Measurements from ENCODE around the gene SFTA2.
"Not testable (repeated sequence)": the region's sequence is repeated elsewhere in the genome, so short reads cannot be mapped to it uniquely, and the experiment has no call there.

The SFTA2 gene

GRCh38 chr6:30914076-30914853 lies 17.7 kb downstream of the SFTA2 start, which contains the start of gene VARS2:
Gene VARS2 (plus strand): TSS chr6:30914238. CDS start chr6:30914837, 599 bp downstream.
- in situ Hi-C loops (cut with MboI; ENCODE audit: low sequenced_read_pairs) = no loop called here

GRCh38 chr6:30913721-30914075 lies 18.3 kb downstream of the SFTA2 start:
- in situ Hi-C loops (cut with MboI; ENCODE audit: low sequenced_read_pairs) = no loop called here

GRCh38 chr6:30912746-30913520 lies 19.0 kb downstream of the SFTA2 start:
- in situ Hi-C loops (cut with MboI; ENCODE audit: low sequenced_read_pairs) = no loop called here

GRCh38 chr6:30910473-30910872 lies 21.5 kb downstream of the SFTA2 start:
- in situ Hi-C loops (cut with MboI; ENCODE audit: low sequenced_read_pairs) = not testable (repeated sequence)

GRCh38 chr6:30908700-30909099 lies 23.3 kb downstream of the SFTA2 start:
- in situ Hi-C loops (cut with MboI; ENCODE audit: low sequenced_read_pairs) = no loop called here

DNA sequence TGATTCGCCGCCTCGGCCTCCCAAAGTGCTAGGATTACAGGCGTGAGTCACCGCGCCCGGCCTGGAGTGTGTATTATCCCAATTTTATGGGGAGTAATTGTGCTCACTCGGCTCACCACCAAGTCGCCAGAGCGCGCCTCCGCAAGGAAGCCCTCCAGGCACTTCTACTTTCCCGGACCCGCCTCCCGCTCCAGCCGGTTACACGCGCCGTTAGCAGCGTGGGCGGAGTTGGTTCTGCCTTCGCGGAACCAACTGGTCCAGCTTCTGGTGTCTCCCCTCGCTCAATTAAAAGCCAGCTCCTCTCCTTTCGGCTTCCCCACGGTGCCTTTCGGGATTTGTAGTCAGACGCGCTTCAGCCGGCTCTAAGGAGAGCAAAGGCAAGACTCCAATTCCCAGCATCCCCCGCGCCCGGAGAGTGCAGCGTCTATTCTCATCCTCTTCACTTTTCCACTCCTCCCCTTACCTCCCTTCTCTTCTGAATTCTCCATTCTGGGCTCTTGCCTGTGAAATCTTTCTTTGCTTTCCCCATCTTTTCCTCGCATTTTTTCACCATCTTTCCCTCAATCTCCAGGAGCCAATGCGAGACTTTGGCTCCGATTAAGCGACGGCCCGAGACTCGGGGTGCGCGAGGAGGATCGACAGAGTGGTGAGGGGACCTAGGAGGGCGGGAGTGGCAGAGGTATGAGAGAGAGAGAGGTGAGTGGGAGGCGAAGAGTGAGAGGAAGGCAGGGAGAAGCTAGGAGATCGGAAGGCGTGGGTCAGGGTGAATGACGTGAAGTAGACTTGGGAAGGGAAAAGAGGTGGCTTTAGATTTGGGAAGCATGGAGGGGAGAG lies 24.0 kb downstream of the SFTA2 start, which contains the start of gene GTF2H4:
TSS of gene GTF2H4 (plus strand) at position 450 of the 834 bp plus-strand sequence.
- in situ Hi-C loops (cut with MboI; ENCODE audit: low sequenced_read_pairs) = no loop called here

GRCh38 chr6:30907290-30907757 lies 24.6 kb downstream of the SFTA2 start:
- in situ Hi-C loops (cut with MboI; ENCODE audit: low sequenced_read_pairs) = not testable (repeated sequence)

- in situ Hi-C loops (cut with MboI; ENCODE audit: low sequenced_read_pairs) = no loop called here
Observed at GRCh38 chr6:30903236-30903635, 28.7 kb downstream of the SFTA2 start.

DNA sequence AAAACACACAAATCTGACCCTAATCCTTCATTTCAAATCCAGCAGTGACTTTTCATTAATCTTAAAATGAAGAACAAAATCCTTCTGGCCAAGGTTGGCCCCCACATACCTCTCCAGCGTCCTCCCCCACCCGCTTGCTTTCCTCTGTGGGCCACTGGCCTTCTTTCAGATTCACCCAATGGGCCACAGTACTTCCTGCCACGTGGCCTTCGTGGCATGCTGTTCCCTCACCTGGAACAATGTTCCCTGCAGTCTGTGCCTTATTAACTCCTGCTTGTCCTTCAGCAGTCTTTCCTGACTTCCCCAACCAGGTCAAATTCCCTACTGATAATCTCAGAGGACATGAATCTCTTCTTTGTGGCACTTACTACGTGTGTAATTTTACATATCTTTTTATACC lies 29.3 kb downstream of the SFTA2 start:
- in situ Hi-C loops (cut with MboI; ENCODE audit: low sequenced_read_pairs) = no loop called here

DNA sequence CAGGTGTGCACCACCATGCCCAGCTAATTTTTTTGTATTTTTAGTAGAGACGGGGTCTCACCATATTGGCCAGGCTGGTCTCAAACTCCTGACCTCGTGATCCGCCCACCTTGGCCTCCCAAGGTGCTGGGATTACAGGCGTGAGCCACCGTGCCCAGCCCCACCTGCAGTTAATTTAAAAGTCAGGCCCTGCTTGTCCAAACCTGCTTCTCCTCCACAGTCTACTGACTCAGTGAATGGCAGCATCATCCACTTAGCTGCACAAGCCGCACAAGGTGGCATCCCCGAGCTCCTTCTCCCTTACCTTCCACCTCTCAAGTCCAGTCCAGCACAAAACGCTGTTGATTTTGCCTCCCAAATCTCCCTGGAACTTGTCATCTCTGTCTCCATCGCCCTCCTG lies 29.8 kb downstream of the SFTA2 start:
- in situ Hi-C loops (cut with MboI; ENCODE audit: low sequenced_read_pairs) = not testable (repeated sequence)

GRCh38 chr6:30901436-30901835 lies 30.5 kb downstream of the SFTA2 start:
- in situ Hi-C loops (cut with MboI; ENCODE audit: low sequenced_read_pairs) = no loop called here

DNA sequence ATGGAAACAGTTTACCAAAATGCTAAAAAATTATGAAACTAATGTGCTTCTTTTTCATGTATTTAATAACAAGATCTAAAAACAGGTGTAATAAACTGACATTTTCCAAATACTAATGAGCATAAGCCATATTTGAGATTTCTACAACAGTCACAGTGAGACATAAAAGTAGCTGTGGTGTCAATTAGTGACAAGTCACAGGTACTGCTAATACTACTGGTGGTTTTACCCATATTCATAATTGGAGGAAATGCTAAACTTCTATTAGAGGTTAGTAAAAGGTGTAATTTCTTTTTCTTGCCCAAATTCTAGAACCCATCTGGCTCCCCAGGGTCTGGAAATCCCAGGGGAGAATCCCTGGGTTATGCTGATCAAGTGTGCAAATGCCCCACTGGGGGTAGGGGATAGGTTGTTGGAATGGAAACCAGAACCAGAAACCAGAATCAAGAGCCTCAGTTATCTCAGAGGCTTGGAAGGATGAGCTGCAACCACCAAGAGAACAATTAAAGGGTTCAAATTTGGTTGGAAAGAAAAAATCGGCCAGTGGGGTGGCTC lies 31.0 kb downstream of the SFTA2 start:
- in situ Hi-C loops (cut with MboI; ENCODE audit: low sequenced_read_pairs) = no loop called here

DNA sequence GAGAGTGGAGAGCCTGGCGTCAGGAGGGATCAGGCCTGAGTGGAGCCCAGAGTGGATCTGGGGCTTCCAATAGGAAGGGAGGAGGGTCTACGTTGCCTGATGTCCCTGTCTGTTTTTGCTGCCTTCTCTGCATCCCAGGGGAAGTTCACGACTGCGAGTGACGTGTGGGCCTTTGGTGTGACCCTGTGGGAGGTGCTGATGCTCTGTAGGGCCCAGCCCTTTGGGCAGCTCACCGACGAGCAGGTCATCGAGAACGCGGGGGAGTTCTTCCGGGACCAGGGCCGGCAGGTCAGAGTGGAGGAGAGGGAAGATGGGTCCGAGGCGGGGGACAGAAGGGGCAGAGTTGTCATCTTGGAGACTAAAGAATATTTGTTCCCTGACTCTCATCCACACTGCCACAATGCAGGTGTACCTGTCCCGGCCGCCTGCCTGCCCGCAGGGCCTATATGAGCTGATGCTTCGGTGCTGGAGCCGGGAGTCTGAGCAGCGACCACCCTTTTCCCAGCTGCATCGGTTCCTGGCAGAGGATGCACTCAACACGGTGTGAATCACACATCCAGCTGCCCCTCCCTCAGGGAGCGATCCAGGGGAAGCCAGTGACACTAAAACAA lies 33.1 kb downstream of the SFTA2 start:
- in situ Hi-C loops (cut with MboI; ENCODE audit: low sequenced_read_pairs) = no loop called here

GRCh38 chr6:30897882-30898281 lies 34.1 kb downstream of the SFTA2 start:
- in situ Hi-C loops (cut with MboI; ENCODE audit: low sequenced_read_pairs) = no loop called here

GRCh38 chr6:30896541-30896940 lies 35.4 kb downstream of the SFTA2 start:
- in situ Hi-C loops (cut with MboI; ENCODE audit: low sequenced_read_pairs) = no loop called here

- in situ Hi-C loops (cut with MboI; ENCODE audit: low sequenced_read_pairs) = no loop called here
Observed at GRCh38 chr6:30895343-30895742, 36.6 kb downstream of the SFTA2 start.

DNA sequence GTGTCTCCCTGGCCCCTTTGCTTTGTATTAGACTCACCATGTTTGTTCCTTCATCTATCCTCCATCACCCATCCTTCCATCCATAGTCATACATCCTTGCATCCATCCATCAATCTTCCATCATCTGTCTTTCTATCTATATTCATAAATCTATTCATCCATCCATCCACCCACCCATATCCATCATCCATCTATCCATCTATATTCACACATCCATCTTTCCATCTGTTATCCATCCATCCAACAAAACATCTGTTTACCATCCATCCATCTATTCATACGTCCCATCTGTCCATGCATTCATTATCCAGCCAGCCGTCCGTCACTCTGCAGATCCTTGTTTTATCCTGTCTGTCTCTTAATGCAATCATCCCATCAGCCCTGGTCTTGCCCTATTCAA lies 37.0 kb downstream of the SFTA2 start:
- in situ Hi-C loops (cut with MboI; ENCODE audit: low sequenced_read_pairs) = no loop called here

GRCh38 chr6:30894381-30894780 lies 37.6 kb downstream of the SFTA2 start:
- in situ Hi-C loops (cut with MboI; ENCODE audit: low sequenced_read_pairs) = no loop called here

GRCh38 chr6:30893666-30894065 lies 38.3 kb downstream of the SFTA2 start:
- in situ Hi-C loops (cut with MboI; ENCODE audit: low sequenced_read_pairs) = no loop called here

DNA sequence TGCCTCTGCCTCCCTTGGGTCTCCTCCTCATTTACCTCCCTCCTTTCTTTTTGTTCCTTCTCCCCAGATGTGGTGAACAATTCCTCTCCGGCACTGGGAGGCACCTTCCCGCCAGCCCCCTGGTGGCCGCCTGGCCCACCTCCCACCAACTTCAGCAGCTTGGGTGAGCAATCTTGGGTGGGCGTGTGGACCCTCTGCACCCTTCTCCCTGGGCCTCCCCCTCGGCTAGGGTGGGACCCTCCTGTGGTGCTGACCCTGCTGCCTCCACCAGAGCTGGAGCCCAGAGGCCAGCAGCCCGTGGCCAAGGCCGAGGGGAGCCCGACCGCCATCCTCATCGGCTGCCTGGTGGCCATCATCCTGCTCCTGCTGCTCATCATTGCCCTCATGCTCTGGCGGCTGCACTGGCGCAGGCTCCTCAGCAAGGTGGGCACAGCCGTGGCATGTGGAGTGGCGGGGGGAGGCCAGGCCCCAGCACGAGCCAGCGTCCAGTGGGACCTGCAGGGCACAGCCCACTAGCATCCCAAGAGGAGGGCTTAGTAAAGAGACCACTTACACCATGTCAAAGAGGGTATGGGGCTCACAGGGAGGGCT lies 38.9 kb downstream of the SFTA2 start:
- in situ Hi-C loops (cut with MboI; ENCODE audit: low sequenced_read_pairs) = no loop called here

Measured in hTERT RPE-1 (cell line).